ENCODE results near the gene FNDC3B.

GRCh38 chr3:172354931-172355499 lies 315.6 kb downstream of the FNDC3B start:
- TF ChIP-seq, protein P1, sequence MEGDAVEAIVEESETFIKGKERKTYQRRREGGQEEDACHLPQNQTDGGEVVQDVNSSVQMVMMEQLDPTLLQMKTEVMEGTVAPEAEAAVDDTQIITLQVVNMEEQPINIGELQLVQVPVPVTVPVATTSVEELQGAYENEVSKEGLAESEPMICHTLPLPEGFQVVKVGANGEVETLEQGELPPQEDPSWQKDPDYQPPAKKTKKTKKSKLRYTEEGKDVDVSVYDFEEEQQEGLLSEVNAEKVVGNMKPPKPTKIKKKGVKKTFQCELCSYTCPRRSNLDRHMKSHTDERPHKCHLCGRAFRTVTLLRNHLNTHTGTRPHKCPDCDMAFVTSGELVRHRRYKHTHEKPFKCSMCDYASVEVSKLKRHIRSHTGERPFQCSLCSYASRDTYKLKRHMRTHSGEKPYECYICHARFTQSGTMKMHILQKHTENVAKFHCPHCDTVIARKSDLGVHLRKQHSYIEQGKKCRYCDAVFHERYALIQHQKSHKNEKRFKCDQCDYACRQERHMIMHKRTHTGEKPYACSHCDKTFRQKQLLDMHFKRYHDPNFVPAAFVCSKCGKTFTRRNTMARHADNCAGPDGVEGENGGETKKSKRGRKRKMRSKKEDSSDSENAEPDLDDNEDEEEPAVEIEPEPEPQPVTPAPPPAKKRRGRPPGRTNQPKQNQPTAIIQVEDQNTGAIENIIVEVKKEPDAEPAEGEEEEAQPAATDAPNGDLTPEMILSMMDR (IDR thresholded peaks at IDR 0.05) = no peak
- no peak for TF ChIP-seq POLR2A (IDR thresholded peaks at IDR 0.05)
- no peak for TF ChIP-seq POLR2AphosphoS5 (IDR thresholded peaks at IDR 0.05)
- no peak for TF ChIP-seq EP300 (IDR thresholded peaks at IDR 0.05)

All from suprapubic skin (tissue), 4 donors.